Neural progenitor cell (in vitro differentiated cells): ENCODE data around the gene RBM42. TPM values are rescaled to one million over a fixed set of nuclear protein-coding genes. Genes with fewer than 3 reads are reported as not detected.

ENCODE experiments used
- DNase-seq: peaks from one replicate; pipeline ENCODE4 v3.0.0-alpha.2; 2016; ENCODE audit warnings: low spot score
- H2AFZ ChIP-seq: fragments of 200-600 bp; sonication (generic); replicated peaks from 2 replicates; pipeline ENCODE4 v1.6.1; 2016; ENCODE audit warnings: antibody characterized with exemption
- H3F3A ChIP-seq: fragments of 200-600 bp; sonication (generic); 2 replicates; pipeline ENCODE4 v1.6.1; 2016; ENCODE audit warnings: antibody characterized with exemption, low read depth
- H3K27ac ChIP-seq: fragments of 200-600 bp; sonication (generic); 2 replicates; pipeline ENCODE4 v1.5.1; 2016; ENCODE audit warnings: mild to moderate bottlenecking
- H3K27me3 ChIP-seq: fragments of 200-600 bp; sonication (generic); 2 replicates; pipeline ENCODE4 v1.6.1; 2016; ENCODE audit warnings: mild to moderate bottlenecking, moderate library complexity
- H3K36me3 ChIP-seq: fragments of 200-600 bp; sonication (generic); 2 replicates; pipeline ENCODE4 v1.5.1; 2016
- H3K4me1 ChIP-seq: fragments of 200-600 bp; sonication (generic); 2 replicates; pipeline ENCODE4 v1.6.1; 2016; ENCODE audit warnings: mixed run types
- H3K4me2 ChIP-seq: fragments of 200-600 bp; sonication (generic); 2 replicates; pipeline ENCODE4 v1.6.1; 2016
- H3K4me3 ChIP-seq: fragments of 200-600 bp; sonication (generic); 2 replicates; pipeline ENCODE4 v1.5.1; 2016
- H3K79me2 ChIP-seq: fragments of 200-600 bp; sonication (generic); 2 replicates; pipeline ENCODE4 v1.6.1; 2016; ENCODE audit warnings: low read depth
- H3K9ac ChIP-seq: fragments of 200-600 bp; sonication (generic); 2 replicates; pipeline ENCODE4 v1.6.1; 2016
- H3K9me3 ChIP-seq: fragments of 200-600 bp; sonication (generic); 2 replicates; pipeline ENCODE4 v1.5.1; 2016; ENCODE audit warnings: low read depth
- H4K20me1 ChIP-seq: fragments of 200-600 bp; sonication (generic); 2 replicates; pipeline ENCODE4 v1.6.1; 2016; ENCODE audit warnings: low read depth
- H3K27ac Mint-ChIP-seq: 3 replicates; pipeline ENCODE4 v1.8.0; 2021; ENCODE audit warnings: mixed read lengths
- H3K27me3 Mint-ChIP-seq: 2 replicates; pipeline ENCODE4 v1.8.0; 2022; ENCODE audit warnings: low read depth, mild to moderate bottlenecking, inconsistent platforms, moderate library complexity, mixed read lengths; ENCODE audit not compliant: insufficient read depth
- H3K36me3 Mint-ChIP-seq: 3 replicates; pipeline ENCODE4 v1.8.0; 2021; ENCODE audit warnings: mixed read lengths
- H3K4me1 Mint-ChIP-seq: 3 replicates; pipeline ENCODE4 v1.8.0; 2021; ENCODE audit warnings: mixed read lengths
- H3K4me3 Mint-ChIP-seq: 3 replicates; pipeline ENCODE4 v1.8.0; 2021; ENCODE audit warnings: mild to moderate bottlenecking, moderate library complexity, mixed read lengths
- H3K9me3 Mint-ChIP-seq: 3 replicates; pipeline ENCODE4 v1.8.0; 2020; ENCODE audit warnings: mixed read lengths
- EZH2 ChIP-seq: fragments of 200-600 bp; sonication (generic); IDR thresholded peaks from 2 replicates; pipeline ENCODE4 v1.6.1; 2017; ENCODE audit warnings: antibody characterized with exemption, mild to moderate bottlenecking, moderate library complexity
- EZH2phosphoT487 ChIP-seq: fragments of 200-600 bp; sonication (generic); IDR thresholded peaks from 2 replicates; pipeline ENCODE4 v1.6.1; 2017; ENCODE audit warnings: antibody characterized with exemption
- total RNA-seq: library from RNA; depleted of rRNA; stranded (reverse); fragments of >200 nt; gene quantifications from 2 replicates; pipeline ENCODE4 v1.2.3, GENCODE V29; 2015; ENCODE audit warnings: low replicate concordance
- TF ChIP-seq, protein P1 (sequence below): fragments of 200-600 bp; sonication (generic); IDR thresholded peaks from 2 replicates; pipeline ENCODE4 v1.5.1; 2017; ENCODE audit warnings: antibody characterized with exemption, mild to moderate bottlenecking

The RBM42 gene
- total RNA-seq, 1 donor from 2014 or later = 20.1 TPM

DNA sequence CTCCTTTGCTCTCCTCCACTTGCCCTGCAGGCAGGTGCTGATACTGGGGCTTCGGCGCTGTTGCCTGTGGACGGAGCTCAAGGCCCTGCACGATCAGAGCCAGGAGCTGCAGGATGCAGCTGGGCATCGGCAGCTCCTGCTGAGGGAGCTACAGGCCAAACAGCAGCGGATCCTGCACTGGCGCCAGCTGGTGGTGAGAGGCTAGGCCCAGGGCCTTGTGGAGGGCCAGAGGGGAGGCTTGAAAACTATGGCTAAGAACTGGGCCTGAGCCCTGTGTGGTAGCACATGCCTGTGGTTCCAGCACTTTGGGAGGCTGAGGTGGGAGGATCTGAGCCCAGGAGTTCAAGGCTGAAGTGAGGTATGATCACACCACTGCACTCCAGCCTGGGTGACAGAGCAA lies 10.0 kb upstream of the RBM42 start:
- H3K27ac ChIP-seq = no peak overlapping the region
- no peaks in the 10 kb centered on the region for H3F3A ChIP-seq
- no peak for DNase-seq
- H3K4me1 ChIP-seq = no peaks in the 10 kb centered on the region
- H3K9me3 ChIP-seq = no peaks in the 10 kb centered on the region
- H3K27ac Mint-ChIP-seq = no peak overlapping the region
- no peaks in the 10 kb centered on the region for H4K20me1 ChIP-seq
- no peaks in the 10 kb centered on the region for H3K4me1 Mint-ChIP-seq
- H2AFZ ChIP-seq = no peak overlapping the region
- TF ChIP-seq EZH2 (no peak), EZH2phosphoT487 (no peak)
- TF ChIP-seq, protein P1, sequence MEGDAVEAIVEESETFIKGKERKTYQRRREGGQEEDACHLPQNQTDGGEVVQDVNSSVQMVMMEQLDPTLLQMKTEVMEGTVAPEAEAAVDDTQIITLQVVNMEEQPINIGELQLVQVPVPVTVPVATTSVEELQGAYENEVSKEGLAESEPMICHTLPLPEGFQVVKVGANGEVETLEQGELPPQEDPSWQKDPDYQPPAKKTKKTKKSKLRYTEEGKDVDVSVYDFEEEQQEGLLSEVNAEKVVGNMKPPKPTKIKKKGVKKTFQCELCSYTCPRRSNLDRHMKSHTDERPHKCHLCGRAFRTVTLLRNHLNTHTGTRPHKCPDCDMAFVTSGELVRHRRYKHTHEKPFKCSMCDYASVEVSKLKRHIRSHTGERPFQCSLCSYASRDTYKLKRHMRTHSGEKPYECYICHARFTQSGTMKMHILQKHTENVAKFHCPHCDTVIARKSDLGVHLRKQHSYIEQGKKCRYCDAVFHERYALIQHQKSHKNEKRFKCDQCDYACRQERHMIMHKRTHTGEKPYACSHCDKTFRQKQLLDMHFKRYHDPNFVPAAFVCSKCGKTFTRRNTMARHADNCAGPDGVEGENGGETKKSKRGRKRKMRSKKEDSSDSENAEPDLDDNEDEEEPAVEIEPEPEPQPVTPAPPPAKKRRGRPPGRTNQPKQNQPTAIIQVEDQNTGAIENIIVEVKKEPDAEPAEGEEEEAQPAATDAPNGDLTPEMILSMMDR = peak; percentile 11
- H3K27me3 ChIP-seq = no peaks in the 10 kb centered on the region
- H3K4me3 Mint-ChIP-seq = no peak overlapping the region
- H3K9ac ChIP-seq = no peak overlapping the region
- H3K79me2 ChIP-seq = no peaks in the 10 kb centered on the region
- H3K27me3 Mint-ChIP-seq = peaks cover 4% of the 10 kb centered on the region
- H3K4me2 ChIP-seq = no peak overlapping the region
- no peaks in the 10 kb centered on the region for H3K9me3 Mint-ChIP-seq
- no peak overlapping the region for H3K4me3 ChIP-seq
- H3K36me3 Mint-ChIP-seq = peaks cover 10% of the 10 kb centered on the region
- no peaks in the 10 kb centered on the region for H3K36me3 ChIP-seq

GRCh38 chr19:35619290-35619923 lies 9.4 kb upstream of the RBM42 start:
- H3K9ac ChIP-seq = no peak overlapping the region
- H3K9me3 Mint-ChIP-seq = no peaks in the 10 kb centered on the region
- H3K27ac ChIP-seq = no peak overlapping the region
- H3K36me3 Mint-ChIP-seq = peaks cover 10% of the 10 kb centered on the region
- no peak overlapping the region for H2AFZ ChIP-seq
- no peaks in the 10 kb centered on the region for H4K20me1 ChIP-seq
- no peak overlapping the region for H3K27ac Mint-ChIP-seq
- no peaks in the 10 kb centered on the region for H3K4me1 Mint-ChIP-seq
- H3K79me2 ChIP-seq = no peaks in the 10 kb centered on the region
- no peaks in the 10 kb centered on the region for H3K4me1 ChIP-seq
- no peaks in the 10 kb centered on the region for H3K36me3 ChIP-seq
- H3K4me2 ChIP-seq = no peak overlapping the region
- no peaks in the 10 kb centered on the region for H3K27me3 ChIP-seq
- TF ChIP-seq EZH2 = no peak
- TF ChIP-seq EZH2phosphoT487 = no peak
- TF ChIP-seq, protein P1 = no peak
- H3K4me3 Mint-ChIP-seq = no peak overlapping the region
- H3K27me3 Mint-ChIP-seq = peaks cover 3% of the 10 kb centered on the region
- DNase-seq = no peak
- no peaks in the 10 kb centered on the region for H3F3A ChIP-seq
- no peak overlapping the region for H3K4me3 ChIP-seq
- no peaks in the 10 kb centered on the region for H3K9me3 ChIP-seq

- no peak overlapping the region for H3K4me2 ChIP-seq
- Mint-ChIP-seq H3K27me3 (peaks cover 2% of the 10 kb centered on the region), H3K27ac (no peak overlapping the region), H3K4me1 (no peaks in the 10 kb centered on the region), H3K36me3 (peaks cover 10% of the 10 kb centered on the region), H3K4me3 (peak overlapping the region; percentile 13), H3K9me3 (no peaks in the 10 kb centered on the region)
- no peak overlapping the region for H3K4me3 ChIP-seq
- H3K27me3 ChIP-seq = no peaks in the 10 kb centered on the region
- H3K9me3 ChIP-seq = no peaks in the 10 kb centered on the region
- H3K36me3 ChIP-seq = no peaks in the 10 kb centered on the region
- TF ChIP-seq, protein P1 = no peak
- no peak for TF ChIP-seq EZH2
- TF ChIP-seq EZH2phosphoT487 = no peak
- H3K79me2 ChIP-seq = no peaks in the 10 kb centered on the region
- H3F3A ChIP-seq = no peaks in the 10 kb centered on the region
- no peaks in the 10 kb centered on the region for H3K4me1 ChIP-seq
- DNase-seq = no peak
- no peak overlapping the region for H2AFZ ChIP-seq
- no peak overlapping the region for H3K27ac ChIP-seq
- H4K20me1 ChIP-seq = no peaks in the 10 kb centered on the region
- H3K9ac ChIP-seq = no peak overlapping the region
Measured at GRCh38 chr19:35620001-35620400, 8.8 kb upstream of the RBM42 start.
